ENCODE measurements around the gene C12orf56.
"Not testable (repeated sequence)": the region's sequence is repeated elsewhere in the genome, so short reads cannot be mapped to it uniquely, and the experiment has no call there.

C12orf56 gene

DNA sequence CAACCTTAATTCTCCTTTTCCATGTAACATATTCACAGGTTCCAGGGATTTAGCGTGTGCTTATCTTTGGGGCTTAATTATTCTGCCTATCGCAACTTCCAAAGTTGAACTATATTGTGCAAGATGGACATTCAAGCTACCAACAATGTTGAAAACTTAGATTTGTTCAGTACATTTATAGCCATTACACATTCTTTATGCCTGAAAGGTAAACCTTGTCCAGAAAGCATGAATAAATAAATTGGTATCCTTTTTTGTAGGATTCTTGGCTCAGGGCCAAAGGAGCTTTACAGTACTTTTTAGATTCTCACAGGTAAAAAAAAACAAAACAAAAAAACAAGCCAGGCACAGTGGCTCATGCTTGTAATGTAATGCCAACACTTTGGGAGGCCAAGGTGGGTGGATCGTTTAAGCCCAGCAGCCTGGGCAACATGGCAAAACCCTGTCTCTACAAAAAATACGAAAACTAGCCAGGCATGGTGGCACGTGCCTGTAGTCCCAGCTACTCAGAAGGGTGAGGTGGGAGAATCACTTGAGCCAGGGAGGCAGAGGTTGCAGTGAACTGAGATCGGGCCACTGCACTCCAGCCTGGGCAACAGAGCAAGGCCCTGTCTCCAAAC is 3.3 kb downstream of the C12orf56 start:
- in situ Hi-C loops (cut with MboI; ENCODE audit: low sequenced_read_pairs): no loop called here

DNA sequence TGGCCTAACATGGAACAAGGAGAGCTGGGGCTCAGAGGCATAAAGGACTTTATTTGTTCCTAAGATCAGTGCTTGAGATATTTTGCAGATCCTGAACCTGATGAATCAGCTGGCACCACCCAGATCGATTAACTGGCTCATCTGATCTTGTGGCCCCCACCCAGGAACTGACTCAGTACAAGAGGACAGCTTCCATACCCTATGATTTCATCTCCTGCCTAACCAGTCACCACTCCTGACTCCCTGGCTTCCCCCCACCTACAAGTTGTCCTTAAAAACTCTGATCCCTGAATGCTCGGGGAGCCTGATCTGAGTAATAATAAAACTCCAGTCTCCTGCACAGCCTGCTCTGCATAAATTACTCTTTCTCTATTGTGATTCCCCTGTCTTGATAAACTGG is 5.1 kb downstream of the C12orf56 start:
- in situ Hi-C loops (cut with MboI; ENCODE audit: low sequenced_read_pairs): no loop called here

DNA sequence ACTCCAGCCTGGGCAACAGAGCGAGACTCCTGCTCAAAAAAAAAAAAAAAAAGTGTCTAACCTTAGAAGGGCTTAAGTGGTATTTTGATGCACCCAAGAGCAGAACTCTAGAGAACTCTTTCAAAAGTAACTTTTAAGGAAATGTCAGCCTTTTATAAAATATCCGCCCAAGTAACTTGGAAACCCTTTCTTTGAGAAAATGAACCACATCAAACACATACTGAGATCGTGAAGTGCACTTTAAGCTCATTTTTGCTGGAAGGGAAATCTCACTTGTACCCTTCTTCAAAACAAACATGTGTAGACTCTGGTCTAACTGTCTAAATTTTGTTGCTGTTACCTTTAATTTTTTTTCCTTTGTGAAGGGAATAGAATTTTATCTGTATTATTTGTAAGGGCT is 5.5 kb downstream of the C12orf56 start:
- in situ Hi-C loops (cut with MboI; ENCODE audit: low sequenced_read_pairs): no loop called here

DNA sequence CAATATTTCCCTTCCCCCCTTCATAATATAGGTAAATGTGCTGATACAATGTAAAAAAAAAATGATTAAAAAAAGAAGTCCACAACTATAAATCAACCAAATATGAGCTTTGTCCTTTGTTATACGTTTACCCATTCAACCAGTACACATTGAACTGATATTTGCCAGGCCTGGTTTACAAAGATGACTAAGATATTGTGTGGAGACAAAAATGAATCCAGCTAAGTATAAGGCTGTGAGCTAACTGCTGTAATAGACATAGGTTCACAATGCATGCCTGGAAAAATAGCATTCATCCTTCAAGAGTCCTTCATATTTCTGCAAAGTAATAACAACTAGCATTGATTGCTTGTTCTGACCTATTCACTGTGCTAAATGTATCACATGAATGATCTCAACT is 6.9 kb downstream of the C12orf56 start:
- in situ Hi-C loops (cut with MboI; ENCODE audit: low sequenced_read_pairs): no loop called here

DNA sequence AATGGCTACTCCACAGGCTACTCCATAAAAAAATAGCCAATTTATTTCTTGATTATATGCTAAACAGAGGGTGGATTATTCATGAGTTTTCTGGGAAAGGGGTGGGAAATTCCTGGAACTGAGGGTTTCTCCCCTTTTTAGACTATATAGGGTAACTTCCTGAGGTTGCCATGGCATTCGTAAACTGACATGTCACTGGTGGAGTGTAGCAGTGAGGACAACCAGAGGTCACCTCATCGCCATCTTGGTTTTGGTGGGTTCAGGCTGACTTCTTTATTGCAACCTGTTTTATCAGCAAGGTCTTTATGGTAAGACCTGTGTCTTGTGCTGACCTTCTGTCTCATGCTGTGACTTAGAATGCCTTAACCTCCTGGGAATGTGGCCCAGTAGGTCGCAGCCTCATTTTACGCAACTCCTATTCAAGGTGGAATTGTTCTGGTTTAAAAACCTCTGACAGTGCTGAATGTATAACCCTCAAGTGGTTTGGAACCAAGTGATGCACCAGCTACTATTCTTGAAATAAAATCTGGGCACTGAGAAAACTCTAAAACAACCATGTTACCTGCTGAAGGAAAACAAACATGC is 27.7 kb downstream of the C12orf56 start:
- in situ Hi-C loops (cut with MboI; ENCODE audit: low sequenced_read_pairs): no loop called here

DNA sequence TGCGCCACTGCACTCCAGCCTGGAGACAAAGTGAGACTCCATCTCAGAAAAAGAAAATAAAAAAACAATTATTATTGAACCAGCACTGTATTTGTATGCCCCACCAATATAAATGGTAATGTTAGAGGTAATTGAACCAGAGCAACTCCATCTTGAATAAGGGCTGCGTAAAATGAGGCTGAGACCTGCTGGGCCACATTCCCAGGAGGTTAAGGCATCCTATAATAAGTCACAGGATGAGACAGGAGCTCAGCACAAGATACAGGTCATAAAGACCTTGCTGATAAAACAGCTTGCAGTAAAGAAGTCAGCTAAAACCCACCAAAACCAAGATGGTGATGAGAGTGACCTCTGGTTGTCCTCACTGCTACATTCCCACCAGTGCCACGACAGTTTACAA is 29.4 kb downstream of the C12orf56 start:
- in situ Hi-C loops (cut with MboI; ENCODE audit: low sequenced_read_pairs): not testable (repeated sequence)

DNA sequence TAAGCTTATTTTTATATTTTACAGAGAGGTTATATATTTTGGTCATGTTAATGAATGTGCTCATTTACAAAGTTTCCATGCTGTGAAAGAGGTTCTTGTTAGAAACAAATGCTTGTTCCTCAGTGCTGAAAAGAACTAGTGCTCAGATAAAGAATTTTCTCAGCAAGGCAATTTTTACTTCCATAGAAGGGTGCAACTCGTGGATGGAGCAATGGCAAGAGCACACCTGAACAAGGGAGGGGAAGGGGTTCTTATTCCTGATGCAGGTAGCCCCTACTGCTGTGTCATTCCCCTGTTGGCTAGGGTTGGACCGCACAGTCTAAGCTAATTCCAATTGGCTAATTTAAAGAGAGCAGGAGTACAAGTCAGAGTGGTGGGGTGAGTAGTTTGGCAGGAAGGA is 34.3 kb downstream of the C12orf56 start:
- in situ Hi-C loops (cut with MboI; ENCODE audit: low sequenced_read_pairs): not testable (repeated sequence)

DNA sequence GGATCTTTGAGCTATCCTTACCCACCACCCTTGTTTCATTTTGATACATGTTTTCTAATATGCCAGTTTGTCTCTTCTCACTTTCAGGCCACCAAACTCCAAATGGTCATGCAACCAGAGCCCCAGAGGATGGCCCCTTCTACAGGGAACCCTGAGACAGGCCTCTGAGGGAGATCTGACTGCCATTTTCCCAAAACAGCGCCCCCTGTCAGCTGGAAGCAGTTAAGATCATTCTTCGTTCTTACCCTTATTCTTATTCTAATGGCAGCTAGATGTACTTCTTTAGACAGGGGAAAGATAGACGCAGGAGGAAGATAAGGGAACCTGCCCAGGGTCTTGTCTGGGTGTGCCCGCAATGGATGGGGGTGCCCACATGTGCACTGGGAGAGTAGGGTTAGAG is 38.4 kb downstream of the C12orf56 start:
- in situ Hi-C loops (cut with MboI; ENCODE audit: low sequenced_read_pairs): no loop called here

DNA sequence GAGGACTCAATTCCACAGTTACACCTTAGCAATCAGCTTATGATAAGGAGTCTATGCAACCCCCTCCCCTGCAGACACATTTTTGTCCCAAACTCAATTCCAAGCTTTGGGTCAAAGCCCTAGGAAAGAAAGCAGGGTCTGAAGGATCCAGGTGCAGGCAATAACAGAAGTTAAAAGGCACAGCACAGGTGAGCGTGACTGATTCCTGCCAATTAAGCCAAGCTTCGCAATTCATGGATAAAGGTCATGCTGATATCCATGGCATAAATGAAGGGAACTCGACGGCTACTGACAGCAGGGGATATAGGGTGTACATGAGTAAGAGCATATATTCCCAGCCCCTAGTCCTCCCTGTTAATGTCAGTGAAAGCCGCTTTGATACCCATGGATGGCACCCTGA is 39.3 kb downstream of the C12orf56 start:
- in situ Hi-C loops (cut with MboI; ENCODE audit: low sequenced_read_pairs): no loop called here

DNA sequence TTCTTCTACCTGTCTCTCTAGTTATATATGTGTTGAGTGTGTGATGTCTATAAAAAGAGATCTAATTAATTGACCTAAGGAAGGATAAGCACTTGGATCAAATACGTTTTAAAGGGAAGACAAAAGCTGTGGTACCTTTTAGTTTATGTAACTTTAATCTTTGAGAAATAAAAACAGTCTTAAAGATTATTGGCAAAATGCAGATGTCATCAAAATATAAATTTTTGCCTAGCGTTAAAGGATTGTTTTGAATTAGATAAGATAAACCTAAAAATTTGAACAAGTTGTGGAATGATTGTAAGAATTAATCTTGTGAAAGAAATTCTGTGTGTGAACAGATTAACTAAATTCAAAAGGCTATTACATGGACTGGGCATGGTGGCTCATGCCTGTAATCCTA is 42.9 kb downstream of the C12orf56 start:
- in situ Hi-C loops (cut with MboI; ENCODE audit: low sequenced_read_pairs): no loop called here

DNA sequence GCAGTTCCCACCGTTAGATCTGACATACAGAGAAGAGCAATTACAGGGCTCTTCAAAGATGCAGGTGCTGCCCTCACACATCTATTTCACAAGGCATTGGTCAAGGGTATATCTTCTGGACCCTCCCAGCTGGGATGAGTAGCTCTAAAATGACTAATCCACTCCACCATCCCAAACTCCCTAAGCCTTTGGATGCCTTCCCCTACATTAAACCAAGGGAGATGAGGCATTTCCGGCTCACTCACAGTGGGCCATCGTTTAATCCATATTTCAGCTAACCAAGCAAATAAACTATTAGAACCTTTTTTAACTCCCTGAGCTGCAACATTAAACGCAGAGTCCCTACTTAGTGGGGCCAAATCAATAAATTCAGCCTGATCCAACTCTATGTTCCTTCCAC is 45.9 kb downstream of the C12orf56 start:
- in situ Hi-C loops (cut with MboI; ENCODE audit: low sequenced_read_pairs): not testable (repeated sequence)

DNA sequence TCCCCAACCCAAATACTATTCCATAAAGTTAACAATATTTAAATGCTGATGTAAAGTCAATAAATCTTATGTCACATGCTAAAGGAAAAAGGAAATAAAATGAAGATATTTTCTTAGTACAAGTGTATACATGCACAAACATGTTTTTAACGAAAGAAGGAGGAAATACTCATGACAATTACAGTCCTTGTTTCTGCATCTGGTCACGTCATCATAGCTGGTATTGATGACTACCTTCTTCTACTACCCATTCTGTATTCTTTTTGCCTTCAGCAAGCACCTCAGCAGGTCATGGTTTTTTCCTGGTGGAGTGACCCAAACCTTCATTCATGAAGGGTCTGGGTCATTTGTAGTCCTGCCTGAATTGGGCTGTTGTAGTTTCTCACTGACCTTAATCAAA is 50.0 kb downstream of the C12orf56 start:
- in situ Hi-C loops (cut with MboI; ENCODE audit: low sequenced_read_pairs): not testable (repeated sequence)

DNA sequence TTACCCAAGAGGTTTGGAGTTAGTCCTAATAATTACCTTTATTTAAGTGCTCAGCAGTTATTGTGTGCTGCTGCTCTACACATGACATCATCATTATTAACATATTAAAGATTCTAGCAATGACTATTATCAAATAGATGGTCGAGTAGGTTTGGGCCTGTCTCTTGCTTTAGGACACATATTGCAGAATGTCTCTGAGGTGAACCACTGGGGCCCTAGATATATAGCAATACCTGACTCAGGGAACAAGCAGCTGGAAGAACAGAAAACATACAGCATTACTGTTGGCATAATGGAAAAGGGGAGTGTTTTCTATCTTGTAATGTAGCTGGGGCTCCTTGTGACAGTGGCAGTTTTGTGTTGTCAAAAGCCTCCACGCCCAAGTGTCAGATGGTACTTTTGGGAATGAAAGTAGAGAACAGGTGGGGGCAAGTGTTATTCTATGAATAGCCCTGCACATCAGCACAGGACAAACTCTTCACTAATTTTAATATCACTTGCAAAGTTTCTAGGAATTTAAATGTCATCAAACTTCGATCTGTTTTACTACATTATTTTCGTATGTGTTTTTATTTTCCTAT is 54.6 kb downstream of the C12orf56 start:
- in situ Hi-C loops (cut with MboI; ENCODE audit: low sequenced_read_pairs): no loop called here

DNA sequence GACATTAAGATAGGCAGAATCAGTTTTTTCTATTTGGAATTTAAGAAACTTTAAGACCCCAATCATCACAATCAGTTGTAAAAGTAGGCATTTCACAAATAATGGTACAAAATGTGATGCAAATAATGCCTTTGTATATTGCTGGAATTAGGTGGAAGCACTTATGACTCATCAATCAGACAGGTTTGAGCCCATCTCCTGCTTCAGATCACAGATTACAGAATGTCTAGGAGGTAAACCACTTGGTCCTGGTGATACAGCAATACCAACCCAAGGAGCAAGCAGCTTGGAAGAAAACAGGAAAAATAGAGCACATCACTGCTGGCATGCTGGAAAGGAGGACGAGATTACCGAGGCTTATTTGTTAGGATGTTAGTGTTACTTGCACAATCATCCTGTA is 57.6 kb downstream of the C12orf56 start:
- in situ Hi-C loops (cut with MboI; ENCODE audit: low sequenced_read_pairs): no loop called here

DNA sequence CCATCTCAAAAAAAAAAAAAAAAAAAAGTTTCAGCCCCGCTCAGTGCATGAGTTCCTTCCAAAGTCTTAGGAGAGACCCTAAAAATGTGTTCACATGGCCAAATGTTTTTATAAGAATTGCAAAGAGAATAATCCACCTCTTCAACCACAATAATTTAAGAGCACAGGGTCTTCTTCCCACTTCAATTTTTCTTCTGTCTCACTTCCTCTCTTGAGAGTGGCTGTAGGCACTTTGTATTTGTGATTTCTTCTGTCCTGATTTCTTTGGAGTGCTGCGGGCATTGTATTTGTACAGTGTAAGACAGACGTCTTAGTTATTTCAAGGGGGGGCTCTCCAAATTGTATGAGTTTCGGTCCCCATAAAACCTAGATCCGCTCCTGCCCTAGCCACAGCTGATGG is 58.3 kb downstream of the C12orf56 start:
- in situ Hi-C loops (cut with MboI; ENCODE audit: low sequenced_read_pairs): no loop called here

DNA sequence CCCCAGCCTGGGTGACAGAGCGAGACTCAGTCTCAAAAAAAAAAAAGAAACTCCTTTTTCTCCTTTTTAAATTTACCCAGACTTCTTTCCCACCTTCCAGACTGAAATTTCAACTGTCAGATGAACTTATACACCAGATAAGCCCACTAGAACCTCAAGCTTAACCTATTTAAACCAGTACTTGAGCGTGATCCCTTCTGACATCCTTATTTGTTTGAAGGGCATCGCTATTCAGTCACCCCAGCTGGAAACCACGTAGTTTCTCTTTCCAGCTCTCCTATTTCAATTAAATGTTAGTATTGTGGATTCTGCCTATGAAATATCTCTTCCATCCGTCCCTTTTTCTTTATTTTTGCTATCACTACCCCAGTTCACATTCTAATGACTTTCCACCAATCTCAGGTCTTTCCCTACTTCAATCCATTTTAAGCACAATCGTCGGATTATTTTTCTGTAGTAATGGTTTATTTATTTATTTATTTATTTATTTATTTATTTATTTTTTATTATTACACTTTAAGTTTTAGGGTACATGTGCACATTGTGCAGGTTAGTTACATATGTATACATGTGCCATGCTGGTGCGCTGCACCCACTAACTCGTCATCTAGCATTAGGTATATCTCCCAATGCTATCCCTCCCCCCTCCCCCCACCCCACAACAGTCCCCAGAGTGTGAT is 61.4 kb downstream of the C12orf56 start:
- in situ Hi-C loops (cut with MboI; ENCODE audit: low sequenced_read_pairs): not testable (repeated sequence)

DNA sequence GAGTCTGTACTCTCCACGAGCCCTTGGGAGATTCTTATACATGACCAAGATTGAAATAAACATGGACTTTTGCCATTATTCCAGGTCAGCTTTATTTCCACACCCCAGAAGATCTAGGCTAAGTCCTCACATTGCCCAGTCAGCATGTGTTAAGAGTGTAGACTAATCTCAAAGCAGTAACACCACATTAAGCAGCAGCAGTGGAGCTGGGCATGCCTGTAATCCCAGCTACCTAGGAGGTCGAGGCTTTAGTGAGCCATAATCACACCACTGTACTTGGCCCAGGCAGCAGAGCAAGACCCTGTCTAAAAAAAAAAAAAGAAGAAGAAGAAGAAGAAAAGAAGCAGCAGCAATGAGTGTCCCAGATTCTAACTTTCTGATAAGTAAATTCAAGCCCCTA is 65.5 kb downstream of the C12orf56 start:
- in situ Hi-C loops (cut with MboI; ENCODE audit: low sequenced_read_pairs): no loop called here

DNA sequence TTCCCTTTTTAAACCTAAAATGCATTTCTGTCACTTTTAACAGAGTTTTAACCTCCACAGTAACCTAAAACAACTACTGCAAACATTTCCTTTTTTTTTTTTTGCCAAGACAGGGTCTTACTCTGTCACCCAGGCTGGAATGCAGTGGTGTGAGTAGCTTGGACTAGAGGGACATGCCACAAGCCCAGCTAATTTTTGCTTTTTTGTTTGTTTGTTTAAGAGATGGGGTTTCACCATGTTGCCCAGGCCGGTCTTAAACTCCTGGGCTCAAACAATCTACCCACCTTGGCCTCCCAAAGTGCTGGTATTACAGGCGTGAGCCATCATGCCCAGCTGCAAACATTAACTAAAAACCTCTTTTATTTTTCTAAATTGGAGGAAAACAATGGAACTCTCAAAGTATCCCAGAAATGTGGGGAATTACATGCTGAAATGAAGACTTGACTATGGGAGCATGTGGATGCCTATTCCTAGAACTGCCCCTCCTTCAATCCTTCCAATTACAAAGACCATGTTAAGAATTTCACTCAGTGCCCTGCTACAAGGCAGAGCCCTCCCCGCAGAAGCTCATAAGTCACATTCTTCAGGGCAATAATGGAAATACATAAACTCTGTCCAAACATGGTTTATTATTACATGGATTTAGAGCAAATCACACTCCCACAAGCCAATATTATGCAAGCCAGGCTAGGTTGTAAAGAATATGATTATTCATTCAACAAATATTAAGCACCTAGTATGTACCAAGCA is 66.9 kb downstream of the C12orf56 start:
- in situ Hi-C loops (cut with MboI; ENCODE audit: low sequenced_read_pairs): no loop called here

DNA sequence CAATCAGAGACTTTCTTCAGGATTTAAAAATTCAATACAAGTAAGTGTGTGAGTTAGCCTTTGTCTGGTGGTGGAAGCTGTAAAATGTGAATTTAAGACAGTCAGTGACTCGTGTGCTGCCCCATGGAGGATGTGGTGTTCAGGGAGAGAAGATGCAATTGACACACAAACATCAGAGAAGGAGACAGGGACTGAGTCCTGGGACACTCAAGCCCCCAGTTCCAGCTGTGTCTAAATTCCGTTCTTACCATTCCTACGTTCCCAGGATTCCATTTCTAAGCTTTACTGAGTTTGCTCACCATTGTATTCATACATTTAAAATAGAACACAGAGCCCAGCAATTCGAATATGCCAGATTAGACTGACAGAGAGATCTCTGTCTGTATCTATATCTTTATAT is 67.6 kb downstream of the C12orf56 start:
- in situ Hi-C loops (cut with MboI; ENCODE audit: low sequenced_read_pairs): no loop called here

DNA sequence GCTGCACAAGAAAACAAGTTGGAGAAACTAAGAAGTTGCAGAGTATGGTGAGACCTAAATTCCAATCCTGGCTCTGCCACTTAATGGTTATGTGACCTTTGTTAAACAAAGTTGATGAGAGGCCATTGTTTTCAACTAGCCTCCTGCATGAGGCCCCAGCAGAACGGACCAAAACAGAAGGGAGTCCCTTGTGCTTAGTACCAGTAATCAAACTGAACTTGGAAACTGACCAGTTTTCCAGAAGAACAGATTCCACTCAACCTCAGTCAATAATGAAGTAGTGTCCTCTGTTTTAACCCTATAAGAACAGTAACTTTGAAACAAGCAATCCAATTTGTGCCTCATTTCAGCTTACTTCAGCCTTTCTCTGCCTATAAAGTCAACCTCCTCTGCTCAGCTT is 69.9 kb downstream of the C12orf56 start:
- in situ Hi-C loops (cut with MboI; ENCODE audit: low sequenced_read_pairs): no loop called here

DNA sequence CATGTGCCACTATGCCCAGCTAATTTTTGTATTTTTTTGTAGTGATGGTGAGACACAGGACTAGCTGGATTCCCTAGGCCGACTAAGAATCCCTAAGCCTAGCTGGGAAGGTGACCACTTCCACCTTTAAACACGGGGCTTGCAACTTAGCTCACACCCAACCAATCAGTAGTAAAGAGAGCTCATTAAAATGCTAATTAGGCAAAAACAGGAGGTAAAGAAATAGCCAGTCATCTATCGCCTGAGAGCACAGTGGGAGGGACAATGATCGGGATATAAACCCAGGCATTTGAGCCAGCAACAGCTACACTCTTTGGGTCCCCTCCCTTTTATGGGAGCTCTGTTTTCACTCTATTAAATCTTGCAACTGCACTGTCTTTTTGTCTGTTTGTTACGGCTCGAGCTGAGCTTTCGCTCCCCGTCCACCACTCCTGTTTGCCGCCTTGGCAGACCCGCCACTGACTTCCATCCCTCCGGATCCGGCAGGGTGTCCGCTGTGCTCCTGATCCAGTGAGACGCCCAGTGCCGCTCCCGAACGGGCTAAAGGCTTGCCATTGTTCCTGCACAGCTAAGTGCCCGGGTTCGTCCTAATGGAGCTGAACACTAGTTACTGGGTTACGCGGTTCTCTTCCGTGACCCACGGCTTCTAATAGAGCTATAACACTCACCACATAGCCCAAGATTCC is 70.9 kb downstream of the C12orf56 start:
- in situ Hi-C loops (cut with MboI; ENCODE audit: low sequenced_read_pairs): not testable (repeated sequence)
